Testis (tissue), 2 donors: Measurements from ENCODE around the gene MDH1B.
"Not testable (repeated sequence)": the region's sequence is repeated elsewhere in the genome, so short reads cannot be mapped to it uniquely, and the experiment has no call there.

Experiments used
- POLR2A ChIP-seq: fragments of 450-650 bp; IDR thresholded peaks from one replicate; pipeline ENCODE4 v1.6.1; 2017; ENCODE audit warnings: antibody characterized with exemption, mild to moderate bottlenecking, moderate library complexity
- TF ChIP-seq, protein P1 (sequence below), 3 experiments: fragments of 450-650 bp in 2 of 3; fragments of 200-600 bp in 1 of 3; sonication (generic) in 1 of 3; IDR thresholded peaks; one replicate each; pipeline ENCODE4 v1.5.1; 2016 to 2019; ENCODE audit warnings: antibody characterized with exemption in 3 of 3, mild to moderate bottlenecking in 2 of 3, moderate library complexity in 1 of 3

DNA sequence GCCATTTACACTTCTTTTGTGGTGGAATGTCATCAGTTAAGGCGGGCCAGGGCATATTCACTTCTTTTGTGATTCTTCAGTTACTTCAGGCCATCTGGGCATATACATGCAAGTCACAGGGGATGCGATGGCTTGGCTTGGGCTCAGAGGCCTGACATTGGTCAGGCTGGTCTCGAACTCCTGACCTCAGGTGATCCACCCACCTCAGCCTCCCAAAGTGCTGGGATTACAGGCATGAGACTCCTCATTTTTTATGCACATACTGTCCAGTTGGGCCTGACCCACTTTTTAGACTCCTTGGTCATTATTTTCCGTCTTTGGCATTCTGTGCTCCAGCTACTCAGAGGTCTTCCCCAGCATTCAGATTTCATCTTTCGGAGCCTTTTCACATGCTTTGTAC is 47.3 kb upstream of the MDH1B start:
- TF ChIP-seq, protein P1, sequence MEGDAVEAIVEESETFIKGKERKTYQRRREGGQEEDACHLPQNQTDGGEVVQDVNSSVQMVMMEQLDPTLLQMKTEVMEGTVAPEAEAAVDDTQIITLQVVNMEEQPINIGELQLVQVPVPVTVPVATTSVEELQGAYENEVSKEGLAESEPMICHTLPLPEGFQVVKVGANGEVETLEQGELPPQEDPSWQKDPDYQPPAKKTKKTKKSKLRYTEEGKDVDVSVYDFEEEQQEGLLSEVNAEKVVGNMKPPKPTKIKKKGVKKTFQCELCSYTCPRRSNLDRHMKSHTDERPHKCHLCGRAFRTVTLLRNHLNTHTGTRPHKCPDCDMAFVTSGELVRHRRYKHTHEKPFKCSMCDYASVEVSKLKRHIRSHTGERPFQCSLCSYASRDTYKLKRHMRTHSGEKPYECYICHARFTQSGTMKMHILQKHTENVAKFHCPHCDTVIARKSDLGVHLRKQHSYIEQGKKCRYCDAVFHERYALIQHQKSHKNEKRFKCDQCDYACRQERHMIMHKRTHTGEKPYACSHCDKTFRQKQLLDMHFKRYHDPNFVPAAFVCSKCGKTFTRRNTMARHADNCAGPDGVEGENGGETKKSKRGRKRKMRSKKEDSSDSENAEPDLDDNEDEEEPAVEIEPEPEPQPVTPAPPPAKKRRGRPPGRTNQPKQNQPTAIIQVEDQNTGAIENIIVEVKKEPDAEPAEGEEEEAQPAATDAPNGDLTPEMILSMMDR (IDR thresholded peaks at IDR 0.05): not testable (repeated sequence)
- TF ChIP-seq POLR2A: not testable (repeated sequence)
